A673 (cell line): ENCODE measurements around the gene LPCAT1.

Experiments used
- CTCF ChIP-seq: fragments of 300-800, 200-600 bp; sonication (generic); conservative IDR thresholded peaks from 2 replicates; pipeline ENCODE4 v1.5.1; 2017; ENCODE audit warnings: low read depth, mild to moderate bottlenecking, antibody characterized with exemption, low read length, moderate library complexity, mixed read lengths
- EZH2 ChIP-seq: fragments of 200-600 bp; sonication (generic); IDR thresholded peaks from 2 replicates; pipeline ENCODE4 v1.6.1; 2017; ENCODE audit warnings: borderline replicate concordance, low read depth, mild to moderate bottlenecking, mixed read lengths, antibody characterized with exemption, low read length; ENCODE audit not compliant: poor library complexity, severe bottlenecking

GRCh38 chr5:1493413-1493812, 30.3 kb downstream of the LPCAT1 start:
- TF ChIP-seq EZH2 (no peak), CTCF (no peak)
